Progenitor cell of endocrine pancreas (in vitro differentiated cells): ENCODE data around the gene NISCH. TPM values are rescaled to one million over a fixed set of nuclear protein-coding genes. Genes with fewer than 3 reads are reported as not detected.
A peak's percentile ranks its signal among the peaks of the same experiment; 100 is the strongest.

Experiments used
- DNase-seq: peaks from one replicate; pipeline ENCODE4 v3.0.0; 2021; ENCODE audit warnings: low spot score; ENCODE audit not compliant: unreplicated experiment
- H3K27ac Mint-ChIP-seq: 2 replicates; pipeline ENCODE4 v1.8.0; 2021; ENCODE audit warnings: mild to moderate bottlenecking, moderate library complexity, mixed read lengths
- H3K27me3 Mint-ChIP-seq: 2 replicates; pipeline ENCODE4 v1.8.0; 2021; ENCODE audit warnings: mixed read lengths
- H3K36me3 Mint-ChIP-seq: 2 replicates; pipeline ENCODE4 v1.8.0; 2022; ENCODE audit warnings: mixed read lengths; ENCODE audit not compliant: insufficient read depth
- H3K4me1 Mint-ChIP-seq: 2 replicates; pipeline ENCODE4 v1.8.0; 2021; ENCODE audit warnings: low read depth, mixed read lengths
- H3K4me3 Mint-ChIP-seq: 2 replicates; pipeline ENCODE4 v1.8.0; 2021; ENCODE audit warnings: low read depth, mild to moderate bottlenecking, moderate library complexity, mixed read lengths
- H3K9me3 Mint-ChIP-seq: 2 replicates; pipeline ENCODE4 v1.8.0; 2021; ENCODE audit warnings: low read depth, mixed read lengths
- CTCF ChIP-seq: fragments of 200-600 bp; sonication (generic); IDR thresholded peaks from one replicate; pipeline ENCODE4 v1.5.0; 2021; ENCODE audit warnings: antibody characterized with exemption, mild to moderate bottlenecking; ENCODE audit not compliant: unreplicated experiment
- total RNA-seq: library from RNA; stranded (reverse); gene quantifications from 2 replicates; pipeline ENCODE4 v1.2.1, GENCODE V29; 2021

NISCH gene
- total RNA-seq, 1 donor from 2014 or later: 214 TPM

GRCh38 chr3:52483577-52484381 is 28.4 kb downstream of the NISCH start:
- H3K4me3 Mint-ChIP-seq: no peak overlapping the region
- peaks cover 18% of the 10 kb centered on the region for H3K36me3 Mint-ChIP-seq
- no peaks in the 10 kb centered on the region for H3K9me3 Mint-ChIP-seq
- no peak for TF ChIP-seq CTCF
- H3K27ac Mint-ChIP-seq: peak overlapping the region; percentile 87
- H3K27me3 Mint-ChIP-seq: no peaks in the 10 kb centered on the region
- DNase-seq: no peak
- peaks cover 6% of the 10 kb centered on the region for H3K4me1 Mint-ChIP-seq

GRCh38 chr3:52484680-52485461 is 29.5 kb downstream of the NISCH start:
- no peak for DNase-seq
- no peak overlapping the region for H3K4me3 Mint-ChIP-seq
- no peak overlapping the region for H3K27ac Mint-ChIP-seq
- TF ChIP-seq CTCF: no peak
- peaks cover 6% of the 10 kb centered on the region for H3K4me1 Mint-ChIP-seq
- no peaks in the 10 kb centered on the region for H3K9me3 Mint-ChIP-seq
- peaks cover 17% of the 10 kb centered on the region for H3K36me3 Mint-ChIP-seq
- H3K27me3 Mint-ChIP-seq: no peaks in the 10 kb centered on the region

GRCh38 chr3:52487050-52487787 is 31.8 kb downstream of the NISCH start:
- peak overlapping the region; percentile 27 for H3K27ac Mint-ChIP-seq
- DNase-seq: no peak
- H3K4me3 Mint-ChIP-seq: no peak overlapping the region
- no peaks in the 10 kb centered on the region for H3K9me3 Mint-ChIP-seq
- H3K27me3 Mint-ChIP-seq: no peaks in the 10 kb centered on the region
- TF ChIP-seq CTCF: no peak
- peaks cover 12% of the 10 kb centered on the region for H3K36me3 Mint-ChIP-seq
- H3K4me1 Mint-ChIP-seq: peaks cover 6% of the 10 kb centered on the region

GRCh38 chr3:52487788-52488691 is 32.6 kb downstream of the NISCH start:
- no peaks in the 10 kb centered on the region for H3K9me3 Mint-ChIP-seq
- TF ChIP-seq CTCF: no peak
- peaks cover 6% of the 10 kb centered on the region for H3K4me1 Mint-ChIP-seq
- H3K27ac Mint-ChIP-seq: peak overlapping the region; percentile 27
- H3K4me3 Mint-ChIP-seq: no peak overlapping the region
- H3K36me3 Mint-ChIP-seq: peaks cover 9% of the 10 kb centered on the region
- H3K27me3 Mint-ChIP-seq: no peaks in the 10 kb centered on the region
- DNase-seq: no peak
